GM12878 (cell line): ENCODE results near the gene NUMA1. TPM values are rescaled to one million over a fixed set of nuclear protein-coding genes. Genes with fewer than 3 reads are reported as not detected.

Experiments
- ATAC-seq: fragments of 200-7000 bp; cut with Tn5 transposase; 3 replicates; pipeline ENCODE4 v1.9.1; 2020; ENCODE audit warnings: mild to moderate bottlenecking, moderate library complexity
- BruUV-seq: library from RNA; stranded (reverse); fragments of 400-500 nt; replicated peaks from 2 replicates; lab custom pipeline; 2021; lab: Mats Ljungman, UMichigan
- CTCF ChIA-PET: fragments of 300-600 bp; sonication (Branson Sonifier 250); formaldehyde crosslinking; extraction: SDS; loops from one replicate; lab custom pipeline; 2021; ENCODE audit warnings: inconsistent platforms; lab: Yijun Ruan, JAX
- POLR2A ChIA-PET: fragments of 350-600 bp; formaldehyde crosslinking; extraction: SDS; loops from one replicate; lab custom pipeline; 2021; ENCODE audit warnings: inconsistent platforms; lab: Charles Lee
- RAD21 ChIA-PET: fragments of 300-600 bp; sonication (Branson Sonifier 250); formaldehyde crosslinking; loops from one replicate; lab custom pipeline; 2023; ENCODE audit warnings: antibody characterized with exemption; ENCODE audit not compliant: unreplicated experiment; lab: Charles Lee
- SMC1A ChIA-PET: fragments of 300-600 bp; sonication (Branson Sonifier 250); formaldehyde crosslinking; loops from one replicate; lab custom pipeline; 2023; ENCODE audit not compliant: unreplicated experiment, uncharacterized antibody; lab: Charles Lee
- DNase-seq: peaks from one replicate; pipeline ENCODE4 v3.0.0-alpha.2; 2011; ENCODE audit warnings: low read depth, low spot score
- FAIRE-seq: peaks from 3 replicates; lab custom pipeline; 2011; peaks lifted over from hg19 to GRCh38; lab: Jason Lieb, UNC
- H2AFZ ChIP-seq: 2 replicates; pipeline ENCODE4 v1.6.0; 2011; ENCODE audit warnings: low read depth, low read length, control low read depth; ENCODE audit not compliant: control insufficient read depth
- H3K27ac ChIP-seq: 2 replicates; pipeline ENCODE4 v1.5.1; 2011; ENCODE audit warnings: control low read depth; ENCODE audit not compliant: control insufficient read depth, insufficient read depth
- H3K27me3 ChIP-seq, 2 experiments: replicated peaks in 1 of 2; 2 replicates each; pipeline versions ENCODE4 v1.6.0 to v1.6.1; 2011; ENCODE audit warnings: low read length in 1 of 2; ENCODE audit not compliant: control insufficient read depth in 2 of 2, insufficient read depth in 2 of 2
- H3K36me3 ChIP-seq, 2 experiments: 2 replicates each; pipeline ENCODE4 v1.5.1; 2011; ENCODE audit warnings: low read length in 1 of 2; ENCODE audit not compliant: control insufficient read depth in 2 of 2, insufficient read depth in 2 of 2
- H3K4me1 ChIP-seq: 2 replicates; pipeline ENCODE4 v1.6.1; 2011; ENCODE audit warnings: mild to moderate bottlenecking, low read length, moderate library complexity, mixed read lengths; ENCODE audit not compliant: control insufficient read depth, insufficient read depth
- H3K4me2 ChIP-seq: 2 replicates; pipeline ENCODE4 v1.6.0; 2011; ENCODE audit warnings: control low read depth; ENCODE audit not compliant: control insufficient read depth, insufficient read depth
- H3K4me3 ChIP-seq: fragments of 200-600 bp; sonication (generic); 2 replicates; pipeline ENCODE4 v1.5.1; 2016
- H3K79me2 ChIP-seq: 2 replicates; pipeline ENCODE4 v1.6.0; 2011; ENCODE audit warnings: low read length; ENCODE audit not compliant: control insufficient read depth, insufficient read depth
- H3K9ac ChIP-seq: 2 replicates; pipeline ENCODE4 v1.8.0; 2011; ENCODE audit warnings: low read length, control low read depth, mixed read lengths; ENCODE audit not compliant: control insufficient read depth, insufficient read depth
- H3K9me3 ChIP-seq: replicated peaks from 3 replicates; pipeline ENCODE4 v1.5.1; 2011; ENCODE audit warnings: mild to moderate bottlenecking, low read length; ENCODE audit not compliant: control insufficient read depth, insufficient read depth
- H4K20me1 ChIP-seq: 2 replicates; pipeline ENCODE4 v1.6.0; 2011; ENCODE audit not compliant: control insufficient read depth, insufficient read depth
- ATF3 ChIP-seq: IDR thresholded peaks from 2 replicates; pipeline ENCODE4 v1.6.1; 2011; ENCODE audit warnings: low read depth, mild to moderate bottlenecking, low read length, moderate library complexity, borderline replicate concordance; ENCODE audit errors: extremely low read depth
- BACH1 ChIP-seq: fragments of 450-650 bp; IDR thresholded peaks from 2 replicates; pipeline ENCODE4 v1.6.1; 2017; ENCODE audit warnings: mild to moderate bottlenecking, borderline replicate concordance
- E2F4 ChIP-seq: IDR thresholded peaks from 2 replicates; pipeline ENCODE4 v1.6.1; 2012; ENCODE audit warnings: low read depth, low read length, improper control_type of control experiment
- IKZF2 ChIP-seq, 2 experiments: fragments of 450-650 bp; IDR thresholded peaks; 2 replicates each; pipeline ENCODE4 v1.6.1; 2017; ENCODE audit warnings: mild to moderate bottlenecking in 2 of 2, moderate library complexity in 2 of 2
- KAT2A ChIP-seq: conservative IDR thresholded peaks from 2 replicates; pipeline ENCODE4 v1.6.1; 2011; ENCODE audit warnings: low read depth, low read length; ENCODE audit not compliant: control insufficient read depth
- MEF2A ChIP-seq: IDR thresholded peaks from 2 replicates; pipeline ENCODE4 v1.6.1; 2011; ENCODE audit warnings: low read depth, mild to moderate bottlenecking, low read length, moderate library complexity; ENCODE audit not compliant: insufficient read depth
- RFX5 ChIP-seq: IDR thresholded peaks from 2 replicates; pipeline ENCODE4 v1.6.1; 2011; ENCODE audit warnings: low read depth, low read length, improper control_type of control experiment
- SREBF2 ChIP-seq: IDR thresholded peaks from 2 replicates; pipeline ENCODE4 v1.6.1; 2012; ENCODE audit warnings: mild to moderate bottlenecking, low read length
- WRNIP1 ChIP-seq: IDR thresholded peaks from 2 replicates; pipeline ENCODE4 v1.6.1; 2011; ENCODE audit warnings: low read depth, low read length, improper control_type of control experiment, borderline replicate concordance
- ZBED1 ChIP-seq: IDR thresholded peaks from 2 replicates; pipeline ENCODE4 v1.6.1; 2016; ENCODE audit warnings: borderline replicate concordance
- ZNF592 ChIP-seq: fragments of 450-650 bp; IDR thresholded peaks from 2 replicates; pipeline ENCODE4 v1.6.1; 2017; ENCODE audit warnings: mild to moderate bottlenecking, moderate library complexity
- WGBS: methylation state at CpG from one replicate; pipeline ENCODE4 v1.1.6; 2016; ENCODE audit warnings: low lambda C conversion rate; ENCODE audit not compliant: insufficient replicate concordance, insufficient coverage; ENCODE audit errors: missing lambda C conversion rate; 5-methylcytosine and 5-hydroxymethylcytosine counted together
- in situ Hi-C: fragments of 300-500 bp; cut with MboI; formaldehyde crosslinking; loops from 9 replicates; pipeline ENCODE4 v1.14.3; 2018; ENCODE audit warnings: mixed read lengths
- intact Hi-C: fragments of 100-400 bp; cut with micrococcal nuclease; formaldehyde crosslinking; loops from one replicate; pipeline ENCODE4 v1.14.2; 2022; ENCODE audit not compliant: unreplicated experiment
- polyA plus RNA-seq, 11 experiments: library from polyadenylated mRNA; depleted of rRNA in 4 of 11; unstranded in 6 of 11; stranded (reverse) in 5 of 11; fragments of >200 nt; fragmentation: Nextera tagmentation in 4 of 11; fragmentation: Illumina TruSeq in 1 of 11; extraction: Ambion mirVana in 4 of 11; extraction: Trizol in 1 of 11; gene quantifications; 1 replicate in 1 of 11; 2 replicates in 10 of 11; pipeline versions ENCODE4 v1.2.1 to v1.2.3, GENCODE V29; 2011 to 2016; ENCODE audit warnings: inconsistent platforms in 2 of 11, missing spikeins in 2 of 11, low read depth in 1 of 11
- total RNA-seq, 4 experiments: library from RNA; depleted of rRNA in 3 of 4; stranded (reverse); fragments of >200 nt in 3 of 4; fragmentation: Illumina TruSeq in 1 of 4; extraction: Trizol in 1 of 4; gene quantifications; 2 replicates each; pipeline versions ENCODE4 v1.2.1 to v1.2.3, GENCODE V29; 2013 to 2021

The NUMA1 gene
- total and polyA plus RNA-seq, 10 of the 15 experiments (the other 5 are each of a cell fraction or from before 2014, with no cell fraction given), result 5.5 to 111 (median 61.0) TPM

- TF ChIP-seq MEF2A (no peak), IKZF2 (IDR thresholded peaks at IDR 0.05) (no peak), KAT2A (no peak), SREBF2 (no peak), RFX5 (no peak), ZBED1 (no peak), E2F4 (no peak), WRNIP1 (no peak), ATF3 (no peak), BACH1 (no peak), ZNF592 (no peak)
- TF ChIP-seq, all 136 proteins: peak for 0
- H4K20me1 ChIP-seq, result no peaks in the 10 kb centered on the region
- ChIA-PET RAD21 (interaction anchor here (1.7 kb wide), 1 partner anchor 63 kb away, joined by 6 read pairs; no protein-coding TSS in a partner anchor), SMC1A (interaction anchor here (0.6 to 2.5 kb wide), 3 partner anchors 9 to 91 kb away, joined by 3 to 12 read pairs (median 4); no protein-coding TSS in a partner anchor), POLR2A (interaction anchor here (0.7 kb wide), 1 partner anchor 12 kb away, joined by 3 read pairs; no protein-coding TSS in a partner anchor), CTCF (interaction anchor here (0.9 to 3.1 kb wide), 4 partner anchors 17 to 31 kb away, joined by 3 to 19 read pairs (median 4); no protein-coding TSS in a partner anchor)
- ATAC-seq, result no peak
- H3K4me3 ChIP-seq, result no peak overlapping the region
- no TSS peak for BruUV-seq
- WGBS, result 81% methylated on average over 3 of the region's 3 CpGs
- no peak overlapping the region for H3K4me2 ChIP-seq
- H3K9me3 ChIP-seq, result no peaks in the 10 kb centered on the region
- peaks cover 11 to 18% of the 10 kb centered on the region in 2 experiments for H3K36me3 ChIP-seq
- H3K79me2 ChIP-seq, result peaks cover 9% of the 10 kb centered on the region
- FAIRE-seq, result no peak
- intact Hi-C loops, result no loop called here
- in situ Hi-C loops, result no loop called here
- H3K27me3 ChIP-seq, result no peaks in the 10 kb centered on the region
- H2AFZ ChIP-seq, result no peak overlapping the region
- peaks cover 63% of the 10 kb centered on the region for H3K4me1 ChIP-seq
- no peak for DNase-seq
- H3K9ac ChIP-seq, result no peak overlapping the region
- H3K27ac ChIP-seq, result no peak overlapping the region
Observed at GRCh38 chr11:71994786-71995185, 85.6 kb downstream of the NUMA1 start.
